ENCODE data around the gene CDH24. TPM values are rescaled to one million over a fixed set of nuclear protein-coding genes. Genes with fewer than 3 reads are reported as not detected.

Gene CDH24
- total RNA-seq, 3 donors from 2014 or later: 2.7 to 4.8 (median 4.4) TPM

- TF ChIP-seq CTCF (IDR thresholded peaks at IDR 0.05): no peak
- peaks cover 30% of the 10 kb centered on the region for H3K4me1 ChIP-seq (ENCODE audit: low read depth)
- H3K36me3 ChIP-seq (ENCODE audit: low read depth): peaks cover 11% of the 10 kb centered on the region
- intact Hi-C loops (cut with DNase I, micrococcal nuclease): loop anchor here in 1 of 2 donors (10.0 kb wide), 1 partner anchor 191 kb away; the partner anchor contains the start of gene HOMEZ
- no peaks in the 10 kb centered on the region for H3K9me3 ChIP-seq
- ATAC-seq (no peak), DNase-seq (no peak)
- no peak overlapping the region for H3K4me3 ChIP-seq
Measured at GRCh38 chr14:23093526-23093925, 36.2 kb upstream of the CDH24 start.

- Histone ChIP-seq H3K9me3 (no peaks in the 10 kb centered on the region), H3K36me3 (ENCODE audit: low read depth) (peaks cover 12% of the 10 kb centered on the region), H3K4me3 (no peak overlapping the region), H3K4me1 (ENCODE audit: low read depth) (peaks cover 30% of the 10 kb centered on the region)
- intact Hi-C loops (cut with DNase I, micrococcal nuclease): loop anchor here in 1 of 2 donors (10.0 kb wide), 1 partner anchor 192 kb away; the partner anchor contains the start of gene HOMEZ
- no peak for DNase-seq
- no peak for ATAC-seq
- TF ChIP-seq CTCF (IDR thresholded peaks at IDR 0.05): no peak
Measured at GRCh38 chr14:23093104-23093503, 35.8 kb upstream of the CDH24 start.

GRCh38 chr14:23091294-23092225 lies 34.2 kb upstream of the CDH24 start:
- no peak for TF ChIP-seq CTCF (IDR thresholded peaks at IDR 0.05)
- H3K4me3 ChIP-seq: no peak overlapping the region
- H3K9me3 ChIP-seq: no peaks in the 10 kb centered on the region
- no peak for DNase-seq
- peaks cover 18% of the 10 kb centered on the region for H3K4me1 ChIP-seq (ENCODE audit: low read depth)
- intact Hi-C loops (cut with DNase I, micrococcal nuclease): loop anchor here in 1 of 2 donors (10.0 kb wide), 1 partner anchor 193 kb away; the partner anchor contains the start of gene HOMEZ
- peaks cover 12% of the 10 kb centered on the region for H3K36me3 ChIP-seq (ENCODE audit: low read depth)
- no peak for ATAC-seq

- H3K36me3 ChIP-seq (ENCODE audit: low read depth): peaks cover 14% of the 10 kb centered on the region
Measured at GRCh38 chr14:23090254-23090636, 32.9 kb upstream of the CDH24 start.

More at GRCh38 chr14:23090254-23090636, 32.9 kb upstream of the CDH24 start:
- H3K9me3 ChIP-seq: no peaks in the 10 kb centered on the region
- H3K4me3 ChIP-seq: no peak overlapping the region
- ATAC-seq (no peak), DNase-seq (no peak)
- H3K4me1 ChIP-seq (ENCODE audit: low read depth): peaks cover 11% of the 10 kb centered on the region
- intact Hi-C loops (cut with DNase I, micrococcal nuclease): loop anchor here in 1 of 2 donors (10.0 kb wide), 1 partner anchor 195 kb away; the partner anchor contains the start of gene HOMEZ
- no peak for TF ChIP-seq CTCF (IDR thresholded peaks at IDR 0.05)
